DMS 273 (cell line): ENCODE measurements around the gene PIK3R1.

Experiments
- DNase-seq: peaks from one replicate; lab custom pipeline; 2025; ENCODE audit not compliant: unreplicated experiment; lab: John Stamatoyannopoulos, UW

Gene PIK3R1

DNA sequence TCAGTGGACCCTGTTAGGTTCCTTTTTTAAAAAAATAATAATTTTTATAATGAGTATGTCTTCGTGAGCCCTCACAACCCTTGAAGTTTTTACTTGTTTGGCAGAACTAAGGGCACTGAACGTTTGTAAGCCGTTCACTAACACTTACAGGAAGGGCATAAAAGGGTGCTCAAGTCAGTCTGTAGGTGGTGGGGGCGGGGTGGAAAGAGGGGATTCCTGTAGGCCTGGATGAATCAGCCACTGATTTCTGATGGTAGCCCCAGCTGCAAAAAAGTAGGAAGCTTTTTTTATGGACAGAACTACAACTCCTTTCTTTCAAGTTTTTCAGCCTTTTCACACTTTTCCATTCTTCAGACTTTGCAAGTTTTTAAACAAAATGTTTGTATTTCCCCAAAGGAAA, 35.8 kb downstream of the PIK3R1 start:
- no peak for DNase-seq

DNA sequence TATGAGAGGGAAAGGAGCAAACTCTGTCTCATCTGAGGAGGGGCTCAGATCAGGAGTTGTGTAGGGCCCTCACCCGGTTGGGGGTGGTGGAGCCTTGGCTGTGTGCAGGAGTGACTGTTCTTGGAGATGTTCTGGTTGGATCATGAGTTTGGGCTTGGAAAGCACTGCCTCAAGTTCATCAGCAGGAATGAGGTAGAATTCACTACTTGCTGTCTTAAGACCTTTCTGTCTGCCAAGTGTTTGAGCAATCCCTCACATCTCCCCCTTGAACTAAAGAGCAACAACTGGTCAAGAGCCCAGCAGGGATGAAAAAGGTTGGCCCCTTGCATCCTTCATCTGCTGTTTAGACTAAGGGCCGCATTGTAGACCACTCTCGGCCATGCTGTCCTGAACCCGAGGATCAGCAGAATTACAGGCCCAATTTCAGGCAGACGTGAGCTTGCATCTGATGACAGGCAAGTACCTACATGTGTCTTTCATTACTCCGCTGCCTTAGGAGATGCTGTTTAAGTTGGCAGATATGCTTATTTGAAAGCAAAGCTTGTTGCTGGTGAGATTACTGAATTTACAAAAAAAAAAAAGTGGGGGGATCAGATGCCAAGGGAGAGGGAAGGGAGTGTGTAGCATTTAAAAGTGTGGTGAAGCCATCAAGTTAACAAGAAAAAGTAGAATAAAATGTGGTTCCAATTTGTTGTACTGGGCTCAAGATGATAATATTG, 36.4 kb downstream of the PIK3R1 start:
- peak; percentile 26 for DNase-seq

DNA sequence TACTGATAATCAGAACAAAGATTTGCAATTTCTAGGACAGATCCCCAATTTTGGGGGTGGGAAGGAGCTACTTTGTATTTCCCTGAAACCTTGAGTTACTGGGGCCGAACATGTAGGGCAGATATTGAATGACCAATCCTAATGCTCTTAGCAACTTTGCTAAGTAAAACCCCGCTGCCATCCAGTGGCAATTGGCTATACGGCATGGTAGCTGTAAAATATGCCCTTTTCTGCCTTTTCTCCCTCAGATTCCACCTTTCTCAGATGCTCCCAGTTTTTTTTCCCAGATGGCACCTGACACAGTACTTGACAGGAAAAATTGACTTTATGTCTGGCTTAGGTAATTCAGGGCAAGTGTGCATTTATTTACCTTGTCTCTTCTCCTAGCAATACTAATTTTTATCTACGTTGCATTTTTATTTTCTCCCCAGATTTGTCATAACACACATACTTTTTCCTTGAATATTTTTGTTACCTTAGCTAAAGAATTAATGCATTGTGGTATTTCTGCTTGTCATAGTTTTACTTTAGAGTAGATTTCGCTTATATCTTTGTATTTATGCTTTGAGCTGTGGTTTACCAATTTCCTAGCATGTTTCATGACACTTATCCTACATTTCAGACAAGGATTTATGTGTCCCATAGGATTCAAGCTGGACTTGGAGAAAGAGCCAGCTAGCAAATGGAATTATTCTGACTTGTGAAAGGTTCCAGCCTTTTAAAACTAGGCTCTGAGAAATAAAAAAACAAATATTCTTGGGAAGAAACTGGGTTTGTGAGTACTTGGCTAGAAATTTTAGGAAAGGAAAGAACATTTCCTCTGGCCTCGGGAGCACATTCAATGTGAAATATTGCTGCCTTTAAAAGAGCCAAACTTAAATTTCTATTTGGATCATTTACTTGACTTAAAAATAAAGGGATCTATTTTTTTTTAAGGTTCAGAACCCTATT, 37.4 kb downstream of the PIK3R1 start:
- DNase-seq = peak; percentile 85

GRCh38 chr5:68253624-68254585, 38.3 kb downstream of the PIK3R1 start:
- DNase-seq = no peak

DNA sequence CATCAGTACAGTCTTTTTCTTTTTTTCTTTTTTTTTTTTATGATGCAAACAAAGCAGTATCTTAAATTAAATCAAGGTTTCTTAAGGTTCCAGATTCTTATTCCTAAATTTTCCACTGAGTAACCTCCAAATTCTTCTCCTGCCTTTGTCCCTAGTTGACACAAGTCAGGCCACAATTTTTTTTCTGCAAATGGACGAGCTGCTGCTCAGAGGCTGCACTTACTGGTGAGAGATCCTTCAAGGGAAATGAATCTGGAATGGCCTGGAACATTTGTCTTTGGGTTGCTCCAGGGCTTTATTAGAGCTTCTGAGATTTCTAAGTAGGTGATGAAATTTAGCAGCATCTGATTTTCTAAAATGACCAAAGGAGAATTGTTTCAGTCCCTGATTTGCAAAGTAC, 39.3 kb downstream of the PIK3R1 start:
- no peak for DNase-seq

- no peak for DNase-seq
Measured at GRCh38 chr5:68255305-68256120, 40.0 kb downstream of the PIK3R1 start.

- peak; percentile 34 for DNase-seq
Measured at GRCh38 chr5:68257210-68257609, 41.7 kb downstream of the PIK3R1 start.

GRCh38 chr5:68258531-68258930, 43.0 kb downstream of the PIK3R1 start:
- DNase-seq = peak; percentile 67

DNA sequence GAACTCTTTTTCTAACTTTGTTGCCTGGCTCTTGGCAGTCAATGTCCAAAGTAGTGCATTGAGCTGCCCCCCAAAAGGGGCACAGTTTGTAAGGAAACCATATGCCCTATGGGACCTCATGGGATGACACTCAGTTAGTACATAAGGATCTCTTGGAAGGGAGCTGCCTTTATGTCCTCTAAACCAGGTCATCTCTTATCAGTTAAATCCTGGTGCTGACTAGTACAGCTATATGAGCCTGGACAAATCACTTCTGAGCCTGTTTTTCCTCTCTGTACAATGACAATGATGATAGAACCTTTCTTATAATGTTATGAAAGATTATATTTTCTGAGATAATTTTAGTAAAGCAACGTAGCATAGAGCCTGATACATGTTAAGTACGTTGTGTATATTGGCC, 44.1 kb downstream of the PIK3R1 start:
- no peak for DNase-seq

DNA sequence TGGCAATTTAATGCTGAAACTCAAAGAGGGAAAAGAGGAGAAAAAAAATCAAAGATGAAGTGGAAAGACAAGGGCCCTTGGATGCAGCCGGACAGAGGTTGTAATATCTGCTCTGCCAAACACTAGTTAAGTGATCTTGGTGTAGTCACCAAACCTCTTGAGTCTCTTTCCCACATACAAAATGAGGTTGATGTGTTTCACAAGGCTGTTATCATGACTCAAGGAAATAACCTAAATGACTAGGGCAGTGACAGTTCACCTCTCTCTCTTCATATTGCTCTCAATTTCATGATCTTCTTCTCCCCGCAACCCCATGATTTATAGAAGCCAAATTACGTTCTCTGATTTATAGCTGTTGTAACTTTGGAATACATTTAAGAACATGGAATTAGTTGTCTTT, 44.9 kb downstream of the PIK3R1 start:
- DNase-seq = no peak

- peak; percentile 44 for DNase-seq
Measured at GRCh38 chr5:68261169-68261568, 45.6 kb downstream of the PIK3R1 start.

DNA sequence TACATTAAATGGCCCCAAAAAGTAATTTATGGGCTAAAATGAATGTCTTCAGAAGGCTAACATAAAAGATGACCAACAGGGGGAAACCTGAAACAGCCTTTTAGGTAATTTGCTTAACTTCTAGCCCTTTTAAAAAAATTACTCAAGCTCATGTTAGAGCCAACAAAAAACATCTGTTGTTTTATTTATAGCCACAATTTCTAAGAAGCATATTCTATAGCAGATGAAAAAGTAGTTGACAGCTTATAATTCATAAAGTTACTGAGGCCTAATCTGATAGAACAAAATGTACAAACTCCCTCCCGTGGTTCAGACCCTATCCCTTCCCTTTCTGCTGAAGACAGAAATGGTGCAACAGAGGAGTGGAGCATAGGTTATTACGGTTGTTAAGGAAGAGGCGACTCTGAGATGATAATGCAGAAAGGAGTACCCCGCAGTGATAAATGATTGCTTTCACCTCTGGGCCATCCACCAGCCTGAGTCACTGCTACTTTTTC, 46.1 kb downstream of the PIK3R1 start:
- peak; percentile 44 for DNase-seq

- DNase-seq = peak; percentile 48
Measured at GRCh38 chr5:68264024-68264956, 48.7 kb downstream of the PIK3R1 start.

GRCh38 chr5:68265347-68265746, 49.8 kb downstream of the PIK3R1 start:
- no peak for DNase-seq

DNA sequence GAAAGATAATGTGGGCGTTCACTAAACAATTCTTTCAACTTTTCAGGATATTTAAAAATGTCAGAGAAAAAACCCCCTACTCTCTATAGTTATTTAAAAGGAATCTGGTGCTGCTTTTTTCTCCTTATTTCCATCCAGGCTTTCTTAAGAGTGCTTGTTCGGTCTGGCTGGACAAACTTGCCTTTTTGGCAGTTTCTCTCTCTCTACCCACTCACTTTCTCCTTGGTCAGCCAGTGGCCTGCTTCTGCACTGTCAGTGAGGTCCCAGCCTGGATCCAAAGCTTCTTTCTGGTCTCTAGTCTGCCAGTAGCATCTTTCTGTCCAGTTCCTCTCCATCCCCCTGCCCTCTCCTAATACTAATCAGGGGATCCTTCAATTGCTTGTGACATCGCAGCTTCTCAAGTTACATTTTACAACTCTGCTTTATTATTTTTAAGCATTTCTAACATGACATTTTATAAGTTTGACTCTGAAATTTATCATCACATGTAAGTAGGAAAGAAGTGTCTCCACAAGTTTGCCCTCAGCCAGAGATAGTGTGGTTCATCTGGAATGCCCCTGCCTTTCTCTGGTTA, 50.4 kb downstream of the PIK3R1 start:
- DNase-seq = peak; percentile 17

GRCh38 chr5:68266457-68266856, 50.9 kb downstream of the PIK3R1 start:
- no peak for DNase-seq

DNA sequence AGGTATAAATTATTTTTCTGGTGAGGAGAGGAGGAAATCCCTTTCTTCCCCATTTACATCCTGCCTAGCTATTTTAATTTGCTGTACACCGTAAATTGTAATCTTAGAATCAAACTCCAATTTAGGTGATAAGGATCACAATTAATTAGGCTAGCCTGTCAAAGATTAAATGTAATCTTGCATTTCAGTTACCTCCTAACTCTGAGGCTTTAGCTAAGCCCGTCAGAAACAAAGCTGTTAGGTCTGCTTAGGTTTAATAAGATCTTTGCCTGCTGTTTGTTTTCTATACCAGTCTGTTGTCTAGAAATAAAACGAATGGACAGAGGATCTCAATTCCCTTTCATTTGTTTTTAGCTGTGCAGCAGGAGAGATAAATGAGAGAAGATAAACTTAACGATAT, 51.5 kb downstream of the PIK3R1 start:
- peak; percentile 18 for DNase-seq

- DNase-seq = peak; percentile 15
Measured at GRCh38 chr5:68268101-68268851, 52.7 kb downstream of the PIK3R1 start.
